Stimulated activated CD4-positive, alpha-beta T cell treated with anti-CD3 and anti-CD28 coated beads, Interleukin-1b, Interleukin-23, amount 100 ng/mL, for 24 hours (primary cell): ENCODE results near the gene LYPD1.
"Not testable (repeated sequence)": the region's sequence is repeated elsewhere in the genome, so short reads cannot be mapped to it uniquely, and the experiment has no call there.

Experiments used
- DNase-seq, 4 experiments: peaks; one replicate each; pipeline ENCODE4 v3.0.0-alpha.2; 2020; ENCODE audit warnings: low read depth in 4 of 4, low spot score in 1 of 4

Gene LYPD1

GRCh38 chr2:132669908-132670495 is at the start of gene LYPD1:
TSS of gene LYPD1 (minus strand) at chr2:132670205. CDS start at chr2:132669932, 273 bp downstream.
- no peak for DNase-seq

DNA sequence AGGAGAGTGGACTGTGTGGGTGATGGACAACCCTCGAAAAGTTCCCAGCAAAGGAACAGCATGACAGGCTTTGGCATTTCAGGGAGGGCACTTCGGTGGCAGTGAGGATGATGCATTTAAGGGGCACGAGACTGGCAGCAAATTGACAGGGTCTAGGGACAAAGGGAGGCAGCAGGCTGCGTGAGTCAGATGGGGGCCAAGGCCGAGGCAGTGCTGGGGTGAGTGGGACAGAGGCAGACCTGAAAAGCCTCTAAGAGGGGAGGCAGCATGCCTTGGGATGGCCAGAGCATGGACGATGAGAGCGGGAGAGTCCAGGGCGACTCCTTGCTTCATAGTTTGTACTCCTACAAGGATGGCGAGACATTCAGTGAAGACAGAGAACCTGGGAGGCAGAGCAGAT is 49.5 kb upstream of the LYPD1 start:
- no peak for DNase-seq

DNA sequence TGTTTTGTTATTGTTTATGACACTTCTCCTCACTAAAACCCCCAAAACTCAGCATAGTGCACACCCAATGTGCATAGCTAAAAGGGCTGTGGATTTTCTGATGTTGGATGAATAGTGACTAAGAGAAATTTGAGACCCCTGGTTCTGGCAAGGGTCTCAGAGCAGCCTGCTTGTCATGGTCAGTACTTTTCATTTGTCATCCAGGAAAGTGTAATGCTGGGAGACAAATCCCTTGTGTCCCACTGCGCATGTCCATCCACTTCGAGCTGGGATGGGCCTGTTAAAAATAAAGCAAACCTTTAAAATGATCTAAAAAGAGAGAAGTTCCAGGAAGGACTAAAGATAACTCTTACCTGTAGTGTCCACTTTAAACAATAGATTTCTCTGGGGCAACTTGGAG is 46.9 kb upstream of the LYPD1 start:
- DNase-seq = no peak

- DNase-seq = no peak
Observed at GRCh38 chr2:132715386-132716351, 45.7 kb upstream of the LYPD1 start.

GRCh38 chr2:132703396-132703795 is 33.4 kb upstream of the LYPD1 start:
- DNase-seq = no peak

GRCh38 chr2:132701810-132702209 is 31.8 kb upstream of the LYPD1 start:
- DNase-seq = no peak

DNA sequence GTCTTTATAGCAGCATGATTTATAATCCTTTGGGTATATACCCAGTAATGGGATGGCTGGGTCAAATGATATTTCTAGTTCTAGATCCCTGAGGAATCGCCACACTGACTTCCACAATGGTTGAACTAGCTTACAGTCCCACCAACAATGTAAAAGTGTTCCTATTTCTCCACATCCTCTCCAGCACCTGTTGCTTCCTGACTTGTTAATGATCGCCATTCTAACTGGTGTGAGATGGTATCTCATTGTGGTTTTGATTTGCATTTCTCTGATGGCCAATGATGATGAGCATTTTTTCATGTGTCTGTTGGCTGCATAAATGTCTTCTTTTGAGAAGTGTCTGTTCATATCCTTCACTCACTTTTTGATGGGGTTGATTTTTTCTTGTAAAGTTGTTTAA is 29.8 kb upstream of the LYPD1 start:
- DNase-seq = not testable (repeated sequence)

- DNase-seq = not testable (repeated sequence)
Observed at GRCh38 chr2:132698347-132698746, 28.3 kb upstream of the LYPD1 start.

DNA sequence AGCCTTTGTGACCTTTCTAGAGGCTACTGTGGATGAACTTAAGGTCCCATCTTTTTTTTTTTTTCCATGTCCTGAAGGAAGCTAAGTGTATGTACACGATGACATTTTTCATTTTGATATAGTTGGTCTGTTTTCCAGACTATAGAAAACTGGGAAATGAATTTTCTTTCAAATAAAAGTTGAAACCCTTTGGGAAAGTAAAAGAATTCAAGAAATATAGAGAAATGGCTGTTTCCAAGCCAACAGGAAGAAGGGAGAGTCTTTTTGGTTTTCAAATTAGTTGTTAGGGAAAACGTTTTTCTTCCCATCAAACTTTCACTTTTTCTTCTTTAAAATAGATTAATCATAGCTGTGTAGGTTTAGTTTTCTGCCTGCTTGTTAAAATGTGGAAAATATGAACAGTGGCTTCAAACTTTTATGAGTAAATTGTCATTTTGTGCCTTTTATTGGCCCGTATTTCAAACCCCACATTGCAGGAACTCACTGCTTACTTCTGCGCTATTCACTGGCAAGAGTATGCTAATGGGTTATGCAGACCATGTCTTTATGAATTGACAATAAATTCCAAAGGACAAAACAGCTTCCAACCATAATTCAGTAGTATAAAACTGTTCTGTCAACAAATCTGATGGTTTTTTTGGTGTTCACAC is 27.7 kb upstream of the LYPD1 start:
- no peak for DNase-seq

DNA sequence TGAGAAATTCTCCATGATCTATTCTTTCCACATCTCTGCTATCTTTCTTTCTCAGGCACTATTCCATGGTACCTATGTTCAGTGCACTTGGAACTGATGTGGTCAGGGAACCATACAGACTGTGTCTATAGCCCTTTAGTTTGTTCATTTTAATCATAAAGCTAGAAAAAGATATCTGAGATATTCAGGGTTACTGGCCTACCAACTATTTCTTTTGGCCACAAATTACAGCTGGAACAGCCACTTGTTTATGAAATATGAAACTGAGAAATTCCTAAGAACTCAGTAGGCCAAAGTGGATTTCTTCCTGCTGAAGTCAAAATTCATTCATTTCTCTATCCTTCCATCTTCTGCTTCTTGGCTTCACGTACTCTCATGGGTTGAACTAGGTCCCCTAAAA is 22.8 kb upstream of the LYPD1 start:
- DNase-seq = no peak

DNA sequence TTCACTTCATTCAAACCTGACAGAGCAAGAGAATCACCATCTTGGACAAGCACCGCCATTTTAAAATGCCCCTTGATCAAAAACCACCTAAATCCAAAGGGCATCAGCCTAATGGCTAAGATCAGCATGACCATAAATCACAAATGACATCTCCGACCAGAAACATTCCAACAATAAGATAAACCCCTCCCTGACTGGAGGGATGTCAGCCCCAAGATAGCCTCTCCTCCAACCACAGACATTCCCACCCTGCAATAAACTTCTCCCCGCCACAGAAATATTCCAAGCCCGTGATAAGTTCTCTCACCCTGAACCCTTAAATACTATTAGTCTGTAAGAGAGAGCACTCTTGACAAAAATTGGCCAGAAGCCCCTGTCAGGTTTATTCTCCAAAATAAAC is 21.6 kb upstream of the LYPD1 start:
- DNase-seq = no peak

DNA sequence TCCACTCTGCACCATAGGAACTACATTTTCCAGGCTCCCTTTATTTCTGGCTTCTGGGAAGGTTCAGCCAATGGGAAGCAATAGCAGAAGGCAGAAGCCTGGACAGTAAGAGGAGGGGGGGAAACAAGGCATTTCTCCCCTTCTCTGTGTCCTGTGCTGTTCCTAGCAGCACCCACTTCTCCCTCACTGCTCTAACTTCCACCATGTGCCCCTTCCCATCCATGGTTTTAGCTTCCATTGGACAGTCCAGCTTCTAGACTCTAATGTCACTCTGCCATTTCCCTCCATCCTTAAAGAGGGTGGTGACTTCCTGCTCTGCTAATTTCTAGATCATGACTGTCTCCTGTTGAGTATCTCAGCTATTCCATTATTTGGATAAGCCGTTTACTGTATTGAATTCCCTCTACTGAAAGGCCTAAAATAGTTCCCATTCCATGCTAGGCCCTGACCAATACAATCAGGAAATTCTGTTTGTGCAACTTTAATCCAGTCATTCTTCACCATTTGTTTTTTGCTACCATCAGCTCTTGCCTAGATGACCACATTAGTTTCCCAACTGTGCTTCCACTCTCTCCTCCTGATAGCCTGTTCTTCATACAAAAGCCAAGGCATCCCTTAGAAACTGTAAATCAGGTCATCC is 20.8 kb upstream of the LYPD1 start:
- no peak for DNase-seq

DNA sequence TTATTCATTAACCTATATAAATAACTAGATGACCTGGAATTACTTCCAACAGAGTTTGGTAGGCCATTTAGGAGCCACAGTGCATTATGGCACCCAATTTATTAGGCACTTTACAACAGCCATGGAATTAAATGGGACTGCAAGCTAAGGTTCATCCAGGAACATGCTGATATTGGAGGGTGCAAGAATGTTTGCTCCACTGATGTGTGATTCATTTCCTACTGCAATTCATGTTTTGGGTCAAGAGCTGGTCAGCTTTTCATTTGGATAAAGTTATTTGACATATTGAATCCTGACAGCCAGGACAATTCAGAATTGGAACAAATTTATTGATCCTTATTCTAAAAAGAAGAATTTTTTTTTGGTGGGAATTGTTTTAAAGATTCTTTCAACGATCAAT is 11.8 kb upstream of the LYPD1 start:
- no peak for DNase-seq

GRCh38 chr2:132680544-132680943 is 10.5 kb upstream of the LYPD1 start:
- no peak for DNase-seq

DNA sequence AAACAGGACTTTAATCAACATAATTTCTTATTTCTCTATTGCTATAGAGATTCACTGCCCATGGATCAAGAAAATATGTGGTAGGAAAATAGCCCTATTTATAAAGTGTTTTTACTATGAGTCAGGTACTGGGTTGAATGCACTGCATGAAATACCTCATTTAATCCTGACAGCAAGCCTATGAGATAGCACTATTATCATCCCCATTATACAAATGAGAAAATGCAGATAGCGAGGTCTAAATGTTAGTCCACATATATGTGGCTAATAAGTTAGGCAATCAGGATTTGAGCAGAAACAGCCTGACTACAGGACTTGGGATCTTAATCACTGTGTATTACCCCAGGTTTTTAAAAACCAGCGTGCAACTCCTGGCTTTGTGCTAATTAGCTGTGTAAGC is 8.5 kb upstream of the LYPD1 start:
- no peak for DNase-seq

- no peak for DNase-seq
Observed at GRCh38 chr2:132677661-132678060, 7.7 kb upstream of the LYPD1 start.

DNA sequence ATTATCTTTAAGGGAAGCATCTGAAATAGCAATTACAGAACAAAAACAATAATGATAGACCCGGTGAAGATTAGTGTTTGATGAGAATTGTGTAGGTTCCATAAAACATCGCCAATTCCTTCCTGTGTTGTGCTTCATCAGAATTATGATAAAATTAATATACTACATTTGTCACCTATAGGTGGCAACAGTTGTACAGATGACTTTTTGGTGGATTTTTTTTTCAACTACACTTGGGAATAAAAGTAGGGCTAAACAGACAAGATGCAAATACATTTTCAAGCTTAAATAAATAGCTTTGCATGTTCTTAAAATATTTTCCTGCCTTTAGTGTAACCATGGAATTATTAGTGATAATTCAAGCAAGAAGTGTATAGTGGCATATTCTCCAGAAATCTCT is 7.0 kb upstream of the LYPD1 start:
- DNase-seq = no peak

- no peak for DNase-seq
Observed at GRCh38 chr2:132671151-132671835, 1.3 kb upstream of the LYPD1 start.

DNA sequence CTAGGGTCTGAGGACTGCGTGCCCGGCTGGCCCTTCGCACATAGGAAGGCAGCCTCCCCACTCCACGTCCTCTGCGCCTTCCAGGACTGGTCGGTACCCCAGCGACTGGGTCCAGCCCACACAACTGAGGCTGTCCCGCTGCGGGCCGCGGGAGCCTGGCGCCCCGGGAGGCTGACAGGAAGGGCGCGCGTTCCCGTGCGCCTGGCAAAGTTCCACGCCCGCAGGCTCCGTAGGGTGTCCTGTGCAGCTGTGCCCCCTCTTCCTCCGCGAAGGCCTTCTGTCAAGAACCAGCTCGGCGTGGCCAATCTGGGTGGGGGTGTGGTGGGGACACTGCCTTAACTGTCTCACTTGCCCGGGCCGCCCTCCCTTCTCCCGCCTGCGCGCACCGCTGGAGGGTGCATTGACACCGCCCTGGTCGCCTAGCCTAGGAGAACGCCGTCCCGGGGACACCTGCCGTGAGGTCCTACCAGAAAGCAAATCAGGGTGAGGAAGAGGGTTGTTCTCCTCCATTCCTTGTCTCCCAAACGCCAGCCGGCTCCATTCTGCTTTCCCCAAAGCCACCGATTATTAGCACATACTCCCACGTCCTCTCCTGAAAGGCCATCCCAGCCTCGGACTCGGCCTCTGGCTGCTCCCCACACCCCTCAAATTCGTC is 618 bp upstream of the LYPD1 start:
- no peak for DNase-seq
